Neural cell (in vitro differentiated cells): ENCODE data around the gene SGIP1. TPM values are rescaled to one million over a fixed set of nuclear protein-coding genes. Genes with fewer than 3 reads are reported as not detected.

ENCODE experiments used
- H2AFZ ChIP-seq: fragments of 200-600, 300-800 bp; sonication (generic), shearing (Covaris generic); 2 replicates; pipeline ENCODE4 v1.6.0; 2014; ENCODE audit warnings: low read depth, mild to moderate bottlenecking, antibody characterized with exemption, low read length, moderate library complexity
- H3F3A ChIP-seq: fragments of 200-600 bp; shearing (Covaris generic); 2 replicates; pipeline ENCODE4 v1.6.1; 2016; ENCODE audit warnings: mild to moderate bottlenecking, moderate library complexity, mixed read lengths, antibody characterized with exemption, low read length; ENCODE audit not compliant: insufficient read depth, poor library complexity, severe bottlenecking
- H3K27ac ChIP-seq: fragments of 200-600, 300-800 bp; sonication (generic), shearing (Covaris generic); 2 replicates; pipeline ENCODE4 v1.5.1; 2014; ENCODE audit warnings: mild to moderate bottlenecking, low read length, moderate library complexity
- H3K27me3 ChIP-seq: fragments of 300-800, 200-600 bp; sonication (generic), shearing (Covaris generic); 2 replicates; pipeline ENCODE4 v1.6.0; 2014; ENCODE audit warnings: mild to moderate bottlenecking, low read depth, low read length, moderate library complexity; ENCODE audit not compliant: insufficient read depth
- H3K36me3 ChIP-seq: fragments of 300-800, 200-600 bp; sonication (generic), shearing (Covaris generic); 2 replicates; pipeline ENCODE4 v1.5.1; 2014; ENCODE audit warnings: mild to moderate bottlenecking, antibody characterized with exemption, low read length, moderate library complexity; ENCODE audit not compliant: insufficient read depth
- H3K4me2 ChIP-seq: fragments of 300-800, 200-600 bp; sonication (generic), shearing (Covaris generic); 2 replicates; pipeline ENCODE4 v1.6.0; 2014; ENCODE audit warnings: mild to moderate bottlenecking, low read length
- H3K4me3 ChIP-seq: fragments of 300-800, 200-600 bp; sonication (generic), shearing (Covaris generic); 2 replicates; pipeline ENCODE4 v1.5.1; 2014; ENCODE audit warnings: mild to moderate bottlenecking, low read length, moderate library complexity
- H3K79me2 ChIP-seq: fragments of 200-600 bp; shearing (Covaris generic); replicated peaks from 2 replicates; pipeline ENCODE4 v1.6.0; 2014; ENCODE audit warnings: mild to moderate bottlenecking, low read length, moderate library complexity; ENCODE audit not compliant: insufficient read depth
- H3K9ac ChIP-seq: fragments of 300-800, 200-600 bp; sonication (generic), shearing (Covaris generic); 2 replicates; pipeline ENCODE4 v1.6.1; 2016; ENCODE audit warnings: mild to moderate bottlenecking, low read length, mixed read lengths
- H3K9me2 ChIP-seq: fragments of 200-600 bp; shearing (Covaris generic); 2 replicates; pipeline ENCODE4 v1.6.1; 2016; ENCODE audit warnings: mild to moderate bottlenecking, low read length, mixed read lengths; ENCODE audit not compliant: insufficient read depth
- H3K9me3 ChIP-seq: fragments of 200-600, 300-800 bp; sonication (generic), shearing (Covaris generic); 2 replicates; pipeline ENCODE4 v1.6.1; 2016; ENCODE audit warnings: mild to moderate bottlenecking, mixed run types, low read length, moderate library complexity, mixed read lengths
- H4K20me1 ChIP-seq: fragments of 200-600 bp; shearing (Covaris generic); 2 replicates; pipeline ENCODE4 v1.6.1; 2016; ENCODE audit warnings: mild to moderate bottlenecking, mixed run types; ENCODE audit not compliant: insufficient read depth
- CTCF ChIP-seq: fragments of 450-650 bp; IDR thresholded peaks from 2 replicates; pipeline ENCODE4 v1.5.1; 2014; ENCODE audit warnings: antibody characterized with exemption, mild to moderate bottlenecking, moderate library complexity; ENCODE audit not compliant: poor library complexity, severe bottlenecking
- EP300 ChIP-seq: fragments of 450-650 bp; conservative IDR thresholded peaks from 2 replicates; pipeline ENCODE4 v1.6.1; 2014; ENCODE audit warnings: antibody characterized with exemption, mild to moderate bottlenecking, moderate library complexity; ENCODE audit not compliant: poor library complexity, severe bottlenecking
- EZH2 ChIP-seq: fragments of 200-600, 300-800 bp; shearing (Covaris generic), sonication (generic); IDR thresholded peaks from 2 replicates; pipeline ENCODE4 v1.6.1; 2014; ENCODE audit warnings: antibody characterized with exemption, low read length, borderline replicate concordance, mild to moderate bottlenecking; ENCODE audit not compliant: insufficient read depth, poor library complexity, severe bottlenecking
- MXI1 ChIP-seq: fragments of 450-650 bp; conservative IDR thresholded peaks from 2 replicates; pipeline ENCODE4 v1.6.1; 2014; ENCODE audit warnings: antibody characterized with exemption, mild to moderate bottlenecking; ENCODE audit not compliant: poor library complexity, severe bottlenecking
- POLR2AphosphoS5 ChIP-seq: IDR thresholded peaks from 2 replicates; pipeline ENCODE4 v1.6.1; 2012
- RAD21 ChIP-seq: fragments of 450-650 bp; conservative IDR thresholded peaks from 2 replicates; pipeline ENCODE4 v1.6.1; 2014; ENCODE audit warnings: antibody characterized with exemption, mild to moderate bottlenecking, moderate library complexity
- REST ChIP-seq: IDR thresholded peaks from 2 replicates; pipeline ENCODE4 v1.6.1; 2012; ENCODE audit warnings: borderline replicate concordance
- SMC3 ChIP-seq: fragments of 450-650 bp; conservative IDR thresholded peaks from 2 replicates; pipeline ENCODE4 v1.6.1; 2014; ENCODE audit warnings: antibody characterized with exemption, mild to moderate bottlenecking, moderate library complexity; ENCODE audit not compliant: poor library complexity
- TAF1 ChIP-seq: IDR thresholded peaks from 2 replicates; pipeline ENCODE4 v1.6.1; 2012; ENCODE audit warnings: low read depth
- polyA plus RNA-seq: library from polyadenylated mRNA; depleted of rRNA; stranded (reverse); fragments of >200 nt; gene quantifications from 2 replicates; pipeline ENCODE4 v1.2.3, GENCODE V29; 2014

Gene SGIP1
- polyA plus RNA-seq, 1 donor from 2014 or later: 50.5 TPM

GRCh38 chr1:66774438-66774837 lies 240.5 kb downstream of the SGIP1 start:
- H3K9me3 ChIP-seq: no peaks in the 10 kb centered on the region
- H3K79me2 ChIP-seq: no peaks in the 10 kb centered on the region
- no peak overlapping the region for H3K4me3 ChIP-seq
- no peaks in the 10 kb centered on the region for H3K27me3 ChIP-seq
- no peaks in the 10 kb centered on the region for H4K20me1 ChIP-seq
- no peak overlapping the region for H3K4me2 ChIP-seq
- no peaks in the 10 kb centered on the region for H3F3A ChIP-seq
- H3K27ac ChIP-seq: no peak overlapping the region
- TF ChIP-seq SMC3 (no peak), POLR2AphosphoS5 (no peak), EZH2 (no peak), EP300 (no peak), TAF1 (no peak), MXI1 (no peak), RAD21 (no peak), REST (no peak), CTCF (no peak)
- H3K36me3 ChIP-seq: no peaks in the 10 kb centered on the region
- H2AFZ ChIP-seq: no peak overlapping the region
- H3K9ac ChIP-seq: no peak overlapping the region
- H3K9me2 ChIP-seq: no peaks in the 10 kb centered on the region

GRCh38 chr1:66775646-66776045 lies 241.7 kb downstream of the SGIP1 start:
- Histone ChIP-seq H3K9ac (no peak overlapping the region), H3K79me2 (no peaks in the 10 kb centered on the region), H3K4me2 (no peak overlapping the region), H3K27me3 (no peaks in the 10 kb centered on the region), H3K36me3 (no peaks in the 10 kb centered on the region), H3K9me2 (no peaks in the 10 kb centered on the region), H3K9me3 (no peaks in the 10 kb centered on the region), H4K20me1 (no peaks in the 10 kb centered on the region), H3K27ac (no peak overlapping the region), H3F3A (no peaks in the 10 kb centered on the region), H2AFZ (no peak overlapping the region), H3K4me3 (no peak overlapping the region)
- TF ChIP-seq POLR2AphosphoS5: no peak
- no peak for TF ChIP-seq RAD21
- no peak for TF ChIP-seq TAF1
- TF ChIP-seq REST: no peak
- no peak for TF ChIP-seq EZH2
